GM12801 (cell line): ENCODE measurements around the gene ZGRF1.

Experiments
- CTCF ChIP-seq: IDR thresholded peaks from one replicate; pipeline ENCODE4 v1.5.1; 2011; ENCODE audit warnings: control low read depth; ENCODE audit not compliant: insufficient read length; ENCODE audit errors: extremely low read depth

ZGRF1 gene

GRCh38 chr4:112633477-112634235 is 3.1 kb downstream of the ZGRF1 start:
- TF ChIP-seq CTCF, result no peak

GRCh38 chr4:112626228-112626627 is 10.5 kb downstream of the ZGRF1 start:
- TF ChIP-seq CTCF, result no peak

- TF ChIP-seq CTCF, result no peak
These were observed 19.7 kb downstream of the ZGRF1 start for GRCh38 chr4:112616984-112617383.

- TF ChIP-seq CTCF, result no peak
These were observed 32.1 kb downstream of the ZGRF1 start for GRCh38 chr4:112604589-112604988.

- TF ChIP-seq CTCF, result no peak
These were observed 41.7 kb downstream of the ZGRF1 start for GRCh38 chr4:112594993-112595392.

GRCh38 chr4:112593438-112594133 is 43.1 kb downstream of the ZGRF1 start:
- no peak for TF ChIP-seq CTCF

GRCh38 chr4:112592717-112593116 is 44.0 kb downstream of the ZGRF1 start:
- TF ChIP-seq CTCF, result no peak
